B cell (primary cell): ENCODE results near the gene PDXK. TPM values are rescaled to one million over a fixed set of nuclear protein-coding genes. Genes with fewer than 3 reads are reported as not detected.
"Not testable (repeated sequence)": the region's sequence is repeated elsewhere in the genome, so short reads cannot be mapped to it uniquely, and the experiment has no call there.

Experiments
- ATAC-seq: fragments of 200-7000 bp; cut with Tn5 transposase; one replicate; pipeline ENCODE4 v1.10.0; 2021; ENCODE audit warnings: low read depth, mild to moderate bottlenecking, moderate number of reproducible peaks, moderate library complexity
- CTCF ChIA-PET: fragments of 350-600 bp; sonication (Branson Sonifier 250); formaldehyde crosslinking; loops from one replicate; lab custom pipeline; 2021; ENCODE audit warnings: antibody characterized with exemption, inconsistent platforms; lab: Charles Lee
- POLR2A ChIA-PET: fragments of 350-600 bp; sonication (Branson Sonifier 250); formaldehyde crosslinking; loops from one replicate; lab custom pipeline; 2021; ENCODE audit warnings: antibody characterized with exemption; lab: Charles Lee
- DNase-seq: peaks from one replicate; pipeline ENCODE4 v3.0.0; 2013
- H2AFZ ChIP-seq: 2 replicates; pipeline ENCODE4 v1.6.1; 2012; ENCODE audit warnings: mild to moderate bottlenecking, low read depth, low read length; ENCODE audit not compliant: insufficient read depth, poor library complexity, severe bottlenecking
- H3K27ac ChIP-seq, 2 donors: 1 replicate in 1 of 2; 2 replicates in 1 of 2; pipeline ENCODE4 v1.5.1; 2012 to 2013; ENCODE audit warnings: low read length in 2 of 2, mild to moderate bottlenecking in 2 of 2, moderate library complexity in 1 of 2
- H3K27me3 ChIP-seq, 4 experiments: fragments of 200-600 bp in 1 of 4; sonication (generic) in 1 of 4; replicated peaks in 1 of 4; 1 replicate in 2 of 4; 2 replicates in 2 of 4; pipeline versions ENCODE4 v1.6.1 to v1.7.0; 2013 to 2016; ENCODE audit warnings: low read length in 3 of 4, mild to moderate bottlenecking in 2 of 4, mixed read lengths in 1 of 4, moderate library complexity in 1 of 4; ENCODE audit not compliant: insufficient read depth in 4 of 4, control insufficient read depth in 3 of 4; ENCODE audit errors: control extremely low read depth in 1 of 4
- H3K36me3 ChIP-seq, 2 experiments: replicated peaks in 1 of 2; 1 replicate in 1 of 2; 2 replicates in 1 of 2; pipeline versions ENCODE4 v1.6.1 to v1.7.1; 2013; ENCODE audit warnings: low read length in 1 of 2; ENCODE audit not compliant: insufficient read depth in 2 of 2, control insufficient read depth in 1 of 2; ENCODE audit errors: control extremely low read depth in 1 of 2, extremely low read depth in 1 of 2
- H3K4me1 ChIP-seq, 2 donors: fragments of 200-600 bp in 1 of 2; sonication (generic) in 1 of 2; 1 replicate in 1 of 2; 2 replicates in 1 of 2; pipeline versions ENCODE4 v1.5.1 to v1.6.1; 2013 to 2017; ENCODE audit warnings: low read length in 2 of 2; ENCODE audit not compliant: control insufficient read depth in 2 of 2, insufficient read depth in 2 of 2
- H3K4me2 ChIP-seq: replicated peaks from 2 replicates; pipeline ENCODE3; 2012; ENCODE audit warnings: mild to moderate bottlenecking, low read depth, low read length; ENCODE audit not compliant: poor library complexity, severe bottlenecking
- H3K4me3 ChIP-seq, 5 experiments: fragments of 200-600 bp in 1 of 5; sonication (generic) in 1 of 5; 1 replicate in 3 of 5; 2 replicates in 2 of 5; pipeline versions ENCODE4 v1.5.1 to v1.7.0; 2011 to 2016; ENCODE audit warnings: low read length in 4 of 5, mild to moderate bottlenecking in 4 of 5, low read depth in 2 of 5, control low read depth in 1 of 5, moderate library complexity in 1 of 5; ENCODE audit not compliant: insufficient read depth in 1 of 5; ENCODE audit errors: control extremely low read depth in 1 of 5, extremely low read depth in 1 of 5
- H3K79me2 ChIP-seq: fragments of 200-600 bp; sonication (generic); one replicate; pipeline ENCODE4 v1.6.0; 2016; ENCODE audit warnings: low read length; ENCODE audit not compliant: control insufficient read depth, insufficient read depth
- H3K9ac ChIP-seq: fragments of 200-600 bp; sonication (generic); 2 replicates; pipeline ENCODE4 v1.6.1; 2017; ENCODE audit warnings: mild to moderate bottlenecking, low read length, moderate library complexity
- H3K9me3 ChIP-seq, 3 donors: one replicate each; pipeline versions ENCODE4 v1.6.1 to v1.7.1; 2013; ENCODE audit warnings: low read length in 2 of 3; ENCODE audit not compliant: control insufficient read depth in 2 of 3, insufficient read depth in 1 of 3; ENCODE audit errors: control extremely low read depth in 1 of 3
- H4K20me1 ChIP-seq: 2 replicates; pipeline ENCODE4 v1.6.0; 2012; ENCODE audit warnings: mild to moderate bottlenecking, low read length; ENCODE audit not compliant: insufficient read depth, control insufficient read depth, poor library complexity, severe bottlenecking
- H3K27ac Mint-ChIP-seq: one replicate; pipeline ENCODE4 v1.8.0; 2021; ENCODE audit warnings: mixed read lengths
- H3K27me3 Mint-ChIP-seq: one replicate; pipeline ENCODE4 v1.8.0; 2021; ENCODE audit warnings: mixed read lengths
- H3K4me1 Mint-ChIP-seq: one replicate; pipeline ENCODE4 v1.8.0; 2021; ENCODE audit warnings: mixed read lengths
- H3K4me3 Mint-ChIP-seq: one replicate; pipeline ENCODE4 v1.8.0; 2021; ENCODE audit warnings: mixed read lengths
- H3K9me3 Mint-ChIP-seq: one replicate; pipeline ENCODE4 v1.8.0; 2022; ENCODE audit warnings: mixed read lengths; ENCODE audit not compliant: insufficient read depth
- CTCF ChIP-seq: fragments of 200-600 bp; IDR thresholded peaks from one replicate; pipeline ENCODE4 v1.8.0; 2022; ENCODE audit warnings: antibody characterized with exemption, mild to moderate bottlenecking
- EZH2 ChIP-seq: IDR thresholded peaks from 2 replicates; pipeline ENCODE4 v1.6.1; 2012; ENCODE audit warnings: borderline replicate concordance, low read depth, mild to moderate bottlenecking, moderate library complexity, low read length; ENCODE audit not compliant: insufficient read depth, poor library complexity, severe bottlenecking
- WGBS: methylation state at CpG from one replicate; pipeline ENCODE4 v1.1.5; 2013; ENCODE audit warnings: missing lambda C conversion rate; ENCODE audit not compliant: insufficient coverage; 5-methylcytosine and 5-hydroxymethylcytosine counted together
- intact Hi-C: fragments of 100-400 bp; cut with micrococcal nuclease; formaldehyde crosslinking; loops from one replicate; pipeline ENCODE4 v1.10.0; 2022
- polyA plus RNA-seq: library from polyadenylated mRNA; depleted of rRNA; stranded (reverse); fragments of >200 nt; gene quantifications from 2 replicates; pipeline ENCODE4 v1.2.3, GENCODE V29; 2012
- total RNA-seq, 2 donors: library from RNA; stranded (reverse); fragments of 120-200 nt in 1 of 2; gene quantifications; 1 replicate in 1 of 2; 2 replicates in 1 of 2; pipeline versions ENCODE4 v1.2.3 to v1.2.4, GENCODE V29; 2013 to 2022

Gene PDXK
- total and polyA plus RNA-seq, 2 donors (not counting 1 experiment from before 2014, with no cell fraction given): 31.1 to 102 TPM

- Histone ChIP-seq H3K4me1 (peaks cover 20 to 22% of the 10 kb centered on the region in 2 donors), H3K27me3 (peaks cover 0 to 23% (median 4%) of the 10 kb centered on the region in 4 experiments)
- H3K27ac Mint-ChIP-seq, H2AFZ ChIP-seq, H3K36me3 ChIP-seq, intact Hi-C loops, H4K20me1 ChIP-seq, ATAC-seq, H3K9me3 Mint-ChIP-seq, H3K9ac ChIP-seq, H3K79me2 ChIP-seq, DNase-seq, H3K27ac ChIP-seq, H3K4me3 Mint-ChIP-seq, H3K4me3 ChIP-seq, H3K4me2 ChIP-seq, H3K9me3 ChIP-seq: not testable (repeated sequence)
- 97% methylated on average over 5 of the region's 6 CpGs for WGBS
- POLR2A ChIA-PET: interaction anchor here (0.7 kb wide), 1 partner anchor 424 kb away, joined by 7 read pairs; no protein-coding TSS in a partner anchor
- CTCF ChIA-PET: interaction anchor here (1.0 kb wide), 1 partner anchor 31 kb away, joined by 3 read pairs; no protein-coding TSS in a partner anchor
- peaks cover 24% of the 10 kb centered on the region for H3K4me1 Mint-ChIP-seq
- peaks cover 24% of the 10 kb centered on the region for H3K27me3 Mint-ChIP-seq
These were observed 5.8 kb upstream of the PDXK start for GRCh38 chr21:43713123-43713522.

- H3K9ac ChIP-seq: no peak overlapping the region
- Mint-ChIP-seq H3K4me3 (peak overlapping the region; percentile 72), H3K9me3 (no peaks in the 10 kb centered on the region), H3K27me3 (peaks cover 11% of the 10 kb centered on the region), H3K4me1 (peaks cover 40% of the 10 kb centered on the region), H3K27ac (peak overlapping the region; percentile 67)
- H3K36me3 ChIP-seq: no peaks in the 10 kb centered on the region
- DNase-seq (peak; percentile 56), ATAC-seq (peak; percentile 9)
- peaks cover 0 to 2% (median 0%) of the 10 kb centered on the region in 3 donors for H3K9me3 ChIP-seq
- ChIA-PET POLR2A (interaction anchor here (0.6 to 0.8 kb wide), 2 partner anchors 28 to 921 kb away, joined by 4 to 7 read pairs; no protein-coding TSS in a partner anchor), CTCF (interaction anchor here (0.9 to 1.5 kb wide), 4 partner anchors 12 to 71 kb away, joined by 3 to 7 read pairs (median 4); no protein-coding TSS in a partner anchor)
- H3K79me2 ChIP-seq: peaks cover 25% of the 10 kb centered on the region
- H3K4me3 ChIP-seq: no peak overlapping the region
- intact Hi-C loops: loop anchor here (2.0 kb wide), 1 partner anchor 70 kb away; no protein-coding TSS in a partner anchor
- no peak overlapping the region for H3K27ac ChIP-seq
- no peak overlapping the region for H2AFZ ChIP-seq
- TF ChIP-seq CTCF: no peak
- TF ChIP-seq EZH2: no peak
- H3K4me1 ChIP-seq: peaks cover 33 to 46% of the 10 kb centered on the region in 2 donors
- peaks cover 0 to 23% (median 4%) of the 10 kb centered on the region in 4 experiments for H3K27me3 ChIP-seq
- H3K4me2 ChIP-seq: peak overlapping the region; percentile 42
- 51% methylated on average over 4 of the region's 12 CpGs for whole genome bisulfite sequencing
- H4K20me1 ChIP-seq: peaks cover 24% of the 10 kb centered on the region
These were observed 2.4 kb upstream of the PDXK start for GRCh38 chr21:43716376-43717165.
